Neural cell (in vitro differentiated cells): ENCODE results near the gene EXD2. TPM values are rescaled to one million over a fixed set of nuclear protein-coding genes. Genes with fewer than 3 reads are reported as not detected.

ENCODE experiments used
- H2AFZ ChIP-seq: fragments of 200-600, 300-800 bp; sonication (generic), shearing (Covaris generic); 2 replicates; pipeline ENCODE4 v1.6.0; 2014; ENCODE audit warnings: low read depth, mild to moderate bottlenecking, antibody characterized with exemption, low read length, moderate library complexity
- H3F3A ChIP-seq: fragments of 200-600 bp; shearing (Covaris generic); 2 replicates; pipeline ENCODE4 v1.6.1; 2016; ENCODE audit warnings: mild to moderate bottlenecking, moderate library complexity, mixed read lengths, antibody characterized with exemption, low read length; ENCODE audit not compliant: insufficient read depth, poor library complexity, severe bottlenecking
- H3K27ac ChIP-seq: fragments of 200-600, 300-800 bp; sonication (generic), shearing (Covaris generic); 2 replicates; pipeline ENCODE4 v1.5.1; 2014; ENCODE audit warnings: mild to moderate bottlenecking, low read length, moderate library complexity
- H3K27me3 ChIP-seq: fragments of 300-800, 200-600 bp; sonication (generic), shearing (Covaris generic); 2 replicates; pipeline ENCODE4 v1.6.0; 2014; ENCODE audit warnings: mild to moderate bottlenecking, low read depth, low read length, moderate library complexity; ENCODE audit not compliant: insufficient read depth
- H3K36me3 ChIP-seq: fragments of 300-800, 200-600 bp; sonication (generic), shearing (Covaris generic); 2 replicates; pipeline ENCODE4 v1.5.1; 2014; ENCODE audit warnings: mild to moderate bottlenecking, antibody characterized with exemption, low read length, moderate library complexity; ENCODE audit not compliant: insufficient read depth
- H3K4me2 ChIP-seq: fragments of 300-800, 200-600 bp; sonication (generic), shearing (Covaris generic); 2 replicates; pipeline ENCODE4 v1.6.0; 2014; ENCODE audit warnings: mild to moderate bottlenecking, low read length
- H3K4me3 ChIP-seq: fragments of 300-800, 200-600 bp; sonication (generic), shearing (Covaris generic); 2 replicates; pipeline ENCODE4 v1.5.1; 2014; ENCODE audit warnings: mild to moderate bottlenecking, low read length, moderate library complexity
- H3K79me2 ChIP-seq: fragments of 200-600 bp; shearing (Covaris generic); replicated peaks from 2 replicates; pipeline ENCODE4 v1.6.0; 2014; ENCODE audit warnings: mild to moderate bottlenecking, low read length, moderate library complexity; ENCODE audit not compliant: insufficient read depth
- H3K9ac ChIP-seq: fragments of 300-800, 200-600 bp; sonication (generic), shearing (Covaris generic); 2 replicates; pipeline ENCODE4 v1.6.1; 2016; ENCODE audit warnings: mild to moderate bottlenecking, low read length, mixed read lengths
- H3K9me2 ChIP-seq: fragments of 200-600 bp; shearing (Covaris generic); 2 replicates; pipeline ENCODE4 v1.6.1; 2016; ENCODE audit warnings: mild to moderate bottlenecking, low read length, mixed read lengths; ENCODE audit not compliant: insufficient read depth
- H3K9me3 ChIP-seq: fragments of 200-600, 300-800 bp; sonication (generic), shearing (Covaris generic); 2 replicates; pipeline ENCODE4 v1.6.1; 2016; ENCODE audit warnings: mild to moderate bottlenecking, mixed run types, low read length, moderate library complexity, mixed read lengths
- H4K20me1 ChIP-seq: fragments of 200-600 bp; shearing (Covaris generic); 2 replicates; pipeline ENCODE4 v1.6.1; 2016; ENCODE audit warnings: mild to moderate bottlenecking, mixed run types; ENCODE audit not compliant: insufficient read depth
- CTCF ChIP-seq: fragments of 450-650 bp; IDR thresholded peaks from 2 replicates; pipeline ENCODE4 v1.5.1; 2014; ENCODE audit warnings: antibody characterized with exemption, mild to moderate bottlenecking, moderate library complexity; ENCODE audit not compliant: poor library complexity, severe bottlenecking
- EP300 ChIP-seq: fragments of 450-650 bp; conservative IDR thresholded peaks from 2 replicates; pipeline ENCODE4 v1.6.1; 2014; ENCODE audit warnings: antibody characterized with exemption, mild to moderate bottlenecking, moderate library complexity; ENCODE audit not compliant: poor library complexity, severe bottlenecking
- EZH2 ChIP-seq: fragments of 200-600, 300-800 bp; shearing (Covaris generic), sonication (generic); IDR thresholded peaks from 2 replicates; pipeline ENCODE4 v1.6.1; 2014; ENCODE audit warnings: antibody characterized with exemption, low read length, borderline replicate concordance, mild to moderate bottlenecking; ENCODE audit not compliant: insufficient read depth, poor library complexity, severe bottlenecking
- MXI1 ChIP-seq: fragments of 450-650 bp; conservative IDR thresholded peaks from 2 replicates; pipeline ENCODE4 v1.6.1; 2014; ENCODE audit warnings: antibody characterized with exemption, mild to moderate bottlenecking; ENCODE audit not compliant: poor library complexity, severe bottlenecking
- POLR2AphosphoS5 ChIP-seq: IDR thresholded peaks from 2 replicates; pipeline ENCODE4 v1.6.1; 2012
- RAD21 ChIP-seq: fragments of 450-650 bp; conservative IDR thresholded peaks from 2 replicates; pipeline ENCODE4 v1.6.1; 2014; ENCODE audit warnings: antibody characterized with exemption, mild to moderate bottlenecking, moderate library complexity
- REST ChIP-seq: IDR thresholded peaks from 2 replicates; pipeline ENCODE4 v1.6.1; 2012; ENCODE audit warnings: borderline replicate concordance
- SMC3 ChIP-seq: fragments of 450-650 bp; conservative IDR thresholded peaks from 2 replicates; pipeline ENCODE4 v1.6.1; 2014; ENCODE audit warnings: antibody characterized with exemption, mild to moderate bottlenecking, moderate library complexity; ENCODE audit not compliant: poor library complexity
- TAF1 ChIP-seq: IDR thresholded peaks from 2 replicates; pipeline ENCODE4 v1.6.1; 2012; ENCODE audit warnings: low read depth
- polyA plus RNA-seq: library from polyadenylated mRNA; depleted of rRNA; stranded (reverse); fragments of >200 nt; gene quantifications from 2 replicates; pipeline ENCODE4 v1.2.3, GENCODE V29; 2014

The EXD2 gene
- polyA plus RNA-seq, 1 donor from 2014 or later = 43.3 TPM

GRCh38 chr14:69152902-69153151, 38.5 kb upstream of the EXD2 start, which contains the start of gene DCAF5:
Gene DCAF5 (minus strand): TSS chr14:69153119. CDS start chr14:69152978, 141 bp downstream.
- H3K79me2 ChIP-seq = peaks cover 33% of the 10 kb centered on the region
- no peaks in the 10 kb centered on the region for H3K9me2 ChIP-seq
- H3K27ac ChIP-seq = peak within 1 kb of the TSS; percentile 86
- H3K9me3 ChIP-seq = no peaks in the 10 kb centered on the region
- TF ChIP-seq REST = no peak
- no peak for TF ChIP-seq SMC3
- TF ChIP-seq POLR2AphosphoS5 = peak; percentile 89
- TF ChIP-seq RAD21 = no peak
- TF ChIP-seq EZH2 = no peak
- H3F3A ChIP-seq = no peaks in the 10 kb centered on the region
- peak within 1 kb of the TSS; percentile 91 for H3K9ac ChIP-seq
- peak within 1 kb of the TSS; percentile 92 for H3K4me3 ChIP-seq
- H2AFZ ChIP-seq = peak within 1 kb of the TSS; percentile 60
- H4K20me1 ChIP-seq = no peaks in the 10 kb centered on the region
- H3K27me3 ChIP-seq = no peaks in the 10 kb centered on the region
- H3K4me2 ChIP-seq = peak within 1 kb of the TSS; percentile 81
- no peaks in the 10 kb centered on the region for H3K36me3 ChIP-seq

GRCh38 chr14:69153152-69153872, 38.0 kb upstream of the EXD2 start:
- Histone ChIP-seq H3K9ac (peak overlapping the region; percentile 91), H3K36me3 (no peaks in the 10 kb centered on the region), H3K79me2 (peaks cover 29% of the 10 kb centered on the region), H3K4me2 (peak overlapping the region; percentile 81), H3K9me3 (no peaks in the 10 kb centered on the region), H3K9me2 (no peaks in the 10 kb centered on the region), H3K27ac (peak overlapping the region; percentile 86), H4K20me1 (no peaks in the 10 kb centered on the region), H3F3A (no peaks in the 10 kb centered on the region), H2AFZ (peak overlapping the region; percentile 60), H3K4me3 (peak overlapping the region; percentile 92), H3K27me3 (no peaks in the 10 kb centered on the region)
- TF ChIP-seq TAF1 (peak; percentile 73), RAD21 (peak; percentile 42), CTCF (peak; percentile 41), SMC3 (peak; percentile 55), MXI1 (peak; percentile 64), REST (no peak), EZH2 (no peak), POLR2AphosphoS5 (no peak), EP300 (peak; percentile 46)
